Measurements from ENCODE around the gene AKAP8.

Gene AKAP8

GRCh38 chr19:15330801-15331418, 48.7 kb downstream of the AKAP8 start:
- DNase-seq = peak; percentile 21

GRCh38 chr19:15328312-15328711, 51.3 kb downstream of the AKAP8 start:
- DNase-seq = no peak

GRCh38 chr19:15324791-15325519, 54.6 kb downstream of the AKAP8 start:
- no peak for DNase-seq

GRCh38 chr19:15323496-15324235, 55.9 kb downstream of the AKAP8 start:
- peak; percentile 32 to 52 for DNase-seq

- no peak for DNase-seq
Observed at GRCh38 chr19:15321739-15322138, 57.8 kb downstream of the AKAP8 start.

- DNase-seq = no peak
Observed at GRCh38 chr19:15320116-15320515, 59.5 kb downstream of the AKAP8 start.

GRCh38 chr19:15318241-15318691, 61.3 kb downstream of the AKAP8 start:
- peak; percentile 47 to 69 for DNase-seq

- DNase-seq = no peak
Observed at GRCh38 chr19:15317392-15318071, 62.1 kb downstream of the AKAP8 start.

GRCh38 chr19:15316498-15316897, 63.1 kb downstream of the AKAP8 start:
- DNase-seq = no peak

GRCh38 chr19:15315101-15315500, 64.5 kb downstream of the AKAP8 start:
- no peak for DNase-seq

- no peak for DNase-seq
Observed at GRCh38 chr19:15313649-15314279, 65.8 kb downstream of the AKAP8 start.

GRCh38 chr19:15307169-15307568, 72.4 kb downstream of the AKAP8 start:
- DNase-seq = no peak

- no peak for DNase-seq
Observed at GRCh38 chr19:15305582-15306334, 73.8 kb downstream of the AKAP8 start.

- DNase-seq = no peak
Observed at GRCh38 chr19:15304140-15304705, 75.4 kb downstream of the AKAP8 start.
